Natural killer cell treated with Interleukin-12 subunit alpha and Interleukin-12 subunit beta and Interleukin-15 and Interleukin-18, amount 100 ng/mL, for 72 hours (primary cell): Measurements from ENCODE around the gene RPS5. TPM values are rescaled to one million over a fixed set of nuclear protein-coding genes. Genes with fewer than 3 reads are reported as not detected.
"Not testable (repeated sequence)": the region's sequence is repeated elsewhere in the genome, so short reads cannot be mapped to it uniquely, and the experiment has no call there.

Experiments
- ATAC-seq, 2 donors: fragments of 150-1000 bp; cut with Tn5 transposase in 1 of 2; sonication (Bioruptor Pico), chemical (Tn5 transposase) in 1 of 2; 2 replicates each; pipeline ENCODE4 v1.10.0; 2021
- DNase-seq: peaks from one replicate; pipeline ENCODE4 v3.0.0; 2022; ENCODE audit warnings: low spot score
- H3K27ac Mint-ChIP-seq, 2 donors: 1 replicate in 1 of 2; 2 replicates in 1 of 2; pipeline ENCODE4 v1.8.0; 2022; ENCODE audit warnings: mixed read lengths in 2 of 2, mild to moderate bottlenecking in 1 of 2, moderate library complexity in 1 of 2
- H3K27me3 Mint-ChIP-seq, 2 donors: 1 replicate in 1 of 2; 2 replicates in 1 of 2; pipeline ENCODE4 v1.8.0; 2022; ENCODE audit warnings: mixed read lengths in 2 of 2
- H3K36me3 Mint-ChIP-seq: one replicate; pipeline ENCODE4 v1.8.0; 2022; ENCODE audit warnings: mixed read lengths
- H3K4me1 Mint-ChIP-seq, 2 donors: 1 replicate in 1 of 2; 2 replicates in 1 of 2; pipeline ENCODE4 v1.8.0; 2022; ENCODE audit warnings: low read depth in 2 of 2, mixed read lengths in 2 of 2, mild to moderate bottlenecking in 1 of 2
- H3K4me3 Mint-ChIP-seq: one replicate; pipeline ENCODE4 v1.8.0; 2022; ENCODE audit warnings: mixed read lengths
- H3K9me3 Mint-ChIP-seq: 2 replicates; pipeline ENCODE4 v1.8.0; 2022; ENCODE audit warnings: mixed read lengths
- total RNA-seq, 2 donors: library from RNA; stranded (reverse); gene quantifications; one replicate each; pipeline ENCODE4 v1.2.3, GENCODE V29; 2022

The RPS5 gene
- total RNA-seq, 2 donors from 2014 or later: 757 to 786 TPM

DNA sequence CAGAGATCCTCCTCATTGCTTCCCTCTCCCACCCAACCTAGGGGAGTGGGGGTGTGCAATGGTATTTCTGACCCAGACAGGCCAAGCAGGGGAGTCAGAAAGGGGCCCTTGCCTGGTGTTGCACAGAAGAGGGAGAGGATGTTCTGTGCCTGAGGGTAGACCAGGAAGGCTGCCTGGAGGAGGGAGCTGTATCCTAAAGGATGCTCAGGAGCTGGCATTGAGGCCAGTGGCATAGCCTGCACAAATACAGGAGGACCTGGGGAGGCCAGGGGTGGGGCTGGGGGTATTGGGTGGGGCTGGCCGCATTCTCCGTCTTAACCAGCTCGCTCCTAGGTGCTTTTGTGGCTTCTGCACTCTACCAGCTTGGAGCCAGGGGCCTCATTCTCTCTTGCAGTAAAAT lies 12.8 kb downstream of the RPS5 start:
- H3K4me1 Mint-ChIP-seq: peaks cover 12% of the 10 kb centered on the region in 2 donors
- DNase-seq (peak; percentile 56), ATAC-seq (no peak)
- H3K36me3 Mint-ChIP-seq: no peaks in the 10 kb centered on the region
- H3K9me3 Mint-ChIP-seq: no peaks in the 10 kb centered on the region
- peak overlapping the region; percentile 4 for H3K4me3 Mint-ChIP-seq
- H3K27ac Mint-ChIP-seq: no peak overlapping the region
- peaks cover 0 to 2% of the 10 kb centered on the region in 2 donors for H3K27me3 Mint-ChIP-seq

DNA sequence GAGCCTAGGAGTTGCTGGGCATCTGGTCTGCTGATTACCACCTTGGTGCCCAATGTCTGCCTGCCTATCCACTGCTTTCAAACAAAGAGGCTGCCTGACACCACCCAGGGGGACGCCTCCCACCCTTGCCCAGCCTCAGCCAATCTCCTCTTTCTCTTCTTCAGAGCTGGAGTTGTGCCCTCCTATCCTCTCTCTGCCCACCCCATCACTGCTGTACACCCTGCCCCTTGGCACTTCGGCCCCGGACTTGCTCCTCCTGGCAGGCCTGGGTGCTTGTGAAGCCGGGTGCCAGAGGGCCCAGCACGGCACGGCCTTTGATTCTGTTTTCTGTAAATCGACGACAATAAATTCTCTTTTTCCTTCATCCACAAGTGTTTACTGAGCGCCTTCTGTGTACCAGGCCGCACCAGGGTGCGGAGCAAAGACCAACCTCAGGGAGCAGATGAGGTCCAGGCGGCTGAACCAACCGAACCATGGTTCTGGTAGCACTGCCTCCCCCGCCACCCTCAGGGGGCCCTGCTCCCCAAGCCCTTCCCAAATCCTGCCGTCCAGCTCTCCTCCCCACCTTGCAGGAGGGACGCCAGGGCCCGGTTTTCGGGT lies 13.3 kb downstream of the RPS5 start:
- Mint-ChIP-seq H3K36me3 (no peaks in the 10 kb centered on the region), H3K9me3 (no peaks in the 10 kb centered on the region), H3K4me3 (peak overlapping the region; percentile 94), H3K4me1 (peaks cover 12% of the 10 kb centered on the region in 2 donors), H3K27ac (peak overlapping the region; percentile 64 to 85), H3K27me3 (peaks cover 0 to 2% of the 10 kb centered on the region in 2 donors)
- DNase-seq (peak; percentile 63), ATAC-seq (no peak)

DNA sequence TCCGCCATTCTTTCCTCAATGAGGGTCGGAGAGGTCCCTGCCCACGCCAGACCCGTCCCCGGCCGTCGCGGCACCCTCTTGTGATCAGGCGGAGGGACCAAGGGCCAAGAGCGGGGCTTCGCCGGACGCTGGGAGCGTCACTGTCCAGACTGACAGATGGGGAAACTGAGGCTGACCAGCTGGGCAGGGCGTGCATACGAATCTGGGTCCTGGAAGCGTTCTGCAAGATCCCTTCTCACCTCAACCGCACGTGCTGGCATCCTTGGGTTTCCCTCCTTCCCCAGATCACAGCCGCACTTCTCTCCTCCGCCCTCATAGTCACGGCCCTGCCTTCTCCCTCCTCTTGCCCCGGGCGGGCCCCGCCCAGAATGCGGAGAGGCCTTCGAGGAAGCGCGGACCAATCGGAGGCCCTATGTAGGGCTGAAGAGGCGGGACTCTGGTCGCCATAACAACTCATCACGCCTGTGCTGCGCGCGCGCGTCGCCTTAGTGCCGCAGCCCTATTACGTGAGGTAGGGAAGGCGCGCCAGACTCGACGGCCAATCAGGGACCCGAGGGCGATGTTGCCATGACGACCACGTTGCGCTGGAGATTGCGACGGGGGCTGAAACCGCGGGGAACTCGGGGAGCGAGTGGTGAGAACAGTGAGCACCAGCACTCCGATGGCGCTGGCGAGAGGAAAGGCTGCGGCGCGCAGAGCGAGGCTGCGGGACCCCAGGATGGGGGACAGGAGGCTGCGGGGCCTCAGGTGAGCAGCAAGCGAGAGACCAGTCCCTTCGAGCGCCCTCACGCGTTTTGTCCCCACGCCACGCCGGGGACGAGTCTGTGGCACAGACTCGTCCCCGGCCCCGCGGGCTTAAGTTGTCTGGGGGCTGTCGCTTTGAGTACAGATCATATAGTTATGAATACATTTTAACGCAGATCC lies 14.1 kb downstream of the RPS5 start:
- H3K4me3 Mint-ChIP-seq: peak overlapping the region; percentile 94
- ATAC-seq: peak; percentile 98 to 99
- peaks cover 12% of the 10 kb centered on the region in 2 donors for H3K4me1 Mint-ChIP-seq
- H3K27ac Mint-ChIP-seq: peak overlapping the region; percentile 64 to 85
- peak; percentile 99 for DNase-seq
- no peaks in the 10 kb centered on the region for H3K36me3 Mint-ChIP-seq
- no peaks in the 10 kb centered on the region for H3K9me3 Mint-ChIP-seq
- peaks cover 0 to 2% of the 10 kb centered on the region in 2 donors for H3K27me3 Mint-ChIP-seq

DNA sequence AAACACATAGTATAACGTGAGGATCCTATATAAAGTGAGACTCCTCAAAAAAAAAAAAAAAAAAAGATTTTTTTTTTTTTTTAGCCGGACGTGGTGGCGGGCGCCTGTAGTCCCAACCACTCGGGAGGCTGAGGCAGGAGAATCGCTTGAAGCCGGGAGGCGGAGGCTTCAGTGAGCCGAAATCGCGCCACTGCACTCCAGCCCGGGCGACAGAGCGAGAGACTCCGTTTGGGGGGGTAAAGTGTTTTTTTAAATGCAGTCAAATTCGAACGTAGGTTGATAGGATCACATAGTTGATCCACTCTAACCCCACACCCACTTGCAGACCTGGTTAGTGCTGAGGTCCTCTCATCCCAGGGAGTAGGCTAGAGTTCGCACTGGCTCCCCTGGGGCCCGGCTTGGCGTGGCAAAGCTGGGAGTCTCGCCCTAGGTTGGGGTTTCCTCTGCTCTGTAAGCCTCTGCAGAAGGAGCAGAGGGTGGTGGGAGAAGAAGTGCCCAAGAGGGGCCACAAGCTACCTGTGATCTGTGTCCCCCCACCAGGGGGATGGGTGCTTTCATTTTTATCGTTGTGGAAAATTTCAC lies 14.9 kb downstream of the RPS5 start:
- ATAC-seq (no peak), DNase-seq (peak; percentile 50)
- H3K36me3 Mint-ChIP-seq: no peaks in the 10 kb centered on the region
- H3K4me3 Mint-ChIP-seq: no peak overlapping the region
- peak overlapping the region in 1 of 2 donors; percentile 85 for H3K27ac Mint-ChIP-seq
- peaks cover 17 to 19% of the 10 kb centered on the region in 2 donors for H3K4me1 Mint-ChIP-seq
- H3K27me3 Mint-ChIP-seq: peaks cover 0 to 2% of the 10 kb centered on the region in 2 donors
- H3K9me3 Mint-ChIP-seq: no peaks in the 10 kb centered on the region

DNA sequence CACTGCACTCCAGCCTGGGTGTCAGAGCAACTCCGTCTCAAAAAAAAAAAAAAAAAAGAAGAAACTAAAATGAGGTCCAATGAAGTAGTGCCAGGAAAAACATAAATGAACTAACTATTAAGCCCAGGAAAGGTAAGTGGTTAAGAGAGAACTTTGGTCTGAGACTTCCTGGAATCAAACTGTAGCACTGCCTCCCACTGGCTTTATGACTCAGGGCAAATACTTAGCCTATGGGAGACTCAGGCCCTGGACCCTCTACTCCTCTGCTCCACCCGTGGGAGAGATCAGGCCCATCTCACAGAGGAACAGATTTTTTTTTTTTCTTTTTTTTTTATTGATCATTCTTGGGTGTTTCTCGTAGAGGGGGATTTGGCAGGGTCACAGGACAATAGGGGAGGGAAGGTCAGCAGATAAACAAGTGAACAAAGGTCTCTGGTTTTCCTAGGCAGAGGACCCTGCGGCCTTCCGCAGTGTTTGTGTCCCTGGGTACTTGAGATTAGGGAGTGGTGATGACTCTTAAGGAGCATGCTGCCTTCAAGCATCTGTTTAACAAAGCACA lies 16.9 kb downstream of the RPS5 start:
- not testable (repeated sequence) for DNase-seq, H3K9me3 Mint-ChIP-seq, H3K36me3 Mint-ChIP-seq, ATAC-seq, H3K27me3 Mint-ChIP-seq, H3K27ac Mint-ChIP-seq, H3K4me3 Mint-ChIP-seq
- H3K4me1 Mint-ChIP-seq: peaks cover 32 to 34% of the 10 kb centered on the region in 2 donors

DNA sequence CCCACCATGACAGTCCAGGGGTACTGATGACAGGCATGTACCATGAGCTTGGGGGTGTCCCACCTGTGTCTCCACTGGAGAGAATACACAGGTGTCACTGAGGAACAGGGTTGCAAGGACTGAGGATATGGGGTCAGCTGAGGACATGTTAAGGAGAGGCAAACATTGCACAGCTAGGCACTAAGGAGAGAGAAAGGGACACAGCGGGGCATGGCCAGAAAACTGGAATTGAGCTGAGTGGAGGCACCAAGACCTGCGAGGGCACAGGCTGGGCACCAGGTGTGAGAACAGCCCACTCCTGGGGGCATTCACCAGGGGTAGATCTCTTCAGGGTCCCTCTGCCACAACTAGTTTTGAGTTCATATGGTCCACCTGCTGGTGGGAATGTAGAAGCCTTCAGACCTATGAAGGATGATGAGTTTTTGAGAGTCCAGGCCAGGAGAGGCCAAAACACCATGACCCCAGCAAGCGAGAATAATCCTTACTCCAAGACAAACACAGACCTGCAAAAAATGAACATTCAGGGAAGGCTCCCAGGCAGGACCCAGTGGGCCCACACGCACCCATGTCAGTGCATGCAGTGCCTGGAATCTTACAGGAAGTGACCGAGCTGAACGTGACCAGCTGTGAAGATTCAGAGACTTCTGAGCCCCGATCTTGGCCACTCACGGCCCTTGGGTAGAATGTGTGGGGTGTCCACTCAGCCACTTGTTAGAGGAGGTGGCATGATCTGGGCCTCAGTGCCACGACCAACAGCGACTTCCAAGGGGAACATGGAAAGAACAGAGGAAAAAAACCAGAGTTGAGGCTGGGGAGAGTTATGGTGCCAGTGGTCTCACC lies 20.0 kb downstream of the RPS5 start:
- no peaks in the 10 kb centered on the region for H3K9me3 Mint-ChIP-seq
- H3K27me3 Mint-ChIP-seq: no peaks in the 10 kb centered on the region
- DNase-seq: no peak
- no peak for ATAC-seq
- peak overlapping the region; percentile 82 to 93 for H3K27ac Mint-ChIP-seq
- no peaks in the 10 kb centered on the region for H3K36me3 Mint-ChIP-seq
- H3K4me1 Mint-ChIP-seq: peaks cover 31 to 32% of the 10 kb centered on the region in 2 donors
- peak overlapping the region; percentile 96 for H3K4me3 Mint-ChIP-seq

DNA sequence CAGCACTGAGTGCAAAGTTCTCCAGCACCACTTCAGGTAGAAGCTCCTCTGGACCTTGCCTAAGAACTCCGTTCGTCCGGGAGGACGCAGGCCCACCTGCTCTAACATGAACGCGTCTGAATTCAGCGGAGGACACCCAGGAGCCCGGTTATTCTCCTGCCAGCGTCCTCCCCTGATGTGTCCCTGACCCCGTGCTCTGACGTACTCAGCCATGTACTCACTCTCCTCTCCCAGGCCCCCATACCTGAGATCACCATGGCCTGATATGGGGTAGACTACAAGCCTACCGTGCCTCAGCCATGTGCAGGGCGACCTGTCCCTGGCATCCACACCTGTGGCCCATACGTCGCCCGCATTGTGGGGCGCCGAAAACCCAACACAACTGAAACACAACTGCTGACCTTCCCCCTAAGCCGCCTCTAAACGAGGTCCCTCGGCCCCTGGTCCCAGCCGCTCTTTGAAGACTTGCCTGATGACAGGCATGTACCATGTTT lies 20.6 kb downstream of the RPS5 start:
- H3K27ac Mint-ChIP-seq: peak overlapping the region; percentile 82 to 93
- H3K9me3 Mint-ChIP-seq: no peaks in the 10 kb centered on the region
- ATAC-seq (no peak), DNase-seq (no peak)
- H3K4me3 Mint-ChIP-seq: peak overlapping the region; percentile 96
- no peaks in the 10 kb centered on the region for H3K27me3 Mint-ChIP-seq
- peaks cover under 1% of the 10 kb centered on the region for H3K36me3 Mint-ChIP-seq
- peaks cover 31 to 32% of the 10 kb centered on the region in 2 donors for H3K4me1 Mint-ChIP-seq

DNA sequence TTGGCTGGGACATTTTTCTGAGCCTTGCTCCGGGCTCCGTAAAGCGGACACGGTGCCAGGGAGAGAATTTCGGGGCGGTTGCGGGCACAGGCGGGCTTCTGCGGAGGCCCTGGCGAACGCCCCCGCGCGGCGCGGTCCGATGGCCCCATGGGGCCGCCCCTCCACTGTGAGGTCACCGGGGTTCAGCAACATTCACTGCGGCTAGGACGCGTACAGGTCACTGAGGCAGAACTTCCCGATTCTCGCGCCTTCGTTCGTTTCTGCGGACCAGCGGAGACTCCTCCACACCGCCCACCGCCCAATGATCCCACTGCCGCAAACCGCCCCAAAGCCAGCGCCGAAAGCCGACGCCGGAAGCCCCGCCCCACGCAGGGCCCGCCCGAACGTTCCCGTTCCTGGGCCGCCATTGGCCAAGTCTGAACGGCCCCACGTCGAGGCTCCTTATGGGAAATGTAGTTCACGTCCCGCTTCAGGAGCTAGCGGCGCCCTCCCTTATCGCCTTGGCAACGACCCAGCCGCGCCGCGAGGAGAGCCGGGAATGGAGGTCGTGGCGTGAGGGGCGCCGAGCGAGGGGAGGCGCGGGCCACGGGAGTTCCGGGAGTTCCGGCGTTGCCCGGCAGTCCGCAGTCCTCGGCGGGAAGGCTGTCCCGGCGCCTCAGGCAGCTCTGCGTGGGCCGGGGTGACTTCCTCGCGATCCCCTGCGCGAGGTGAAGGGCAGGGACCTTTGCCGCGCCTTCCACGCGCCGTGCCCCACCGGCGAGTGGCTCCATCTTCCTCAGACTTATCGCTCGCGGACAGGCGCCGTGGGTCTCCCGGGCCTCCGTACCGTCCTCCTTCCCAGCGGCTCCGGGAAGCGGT lies 21.3 kb downstream of the RPS5 start, which contains the start of gene ZNF584:
TSS of gene ZNF584 (plus strand) at position 498 of the 858 bp plus-strand sequence. CDS start 499 bp downstream, outside the sequence.
- H3K9me3 Mint-ChIP-seq: no peaks in the 10 kb centered on the region
- DNase-seq (peak; percentile 94), ATAC-seq (peak; percentile 98)
- H3K4me1 Mint-ChIP-seq: peaks cover 31 to 32% of the 10 kb centered on the region in 2 donors
- H3K36me3 Mint-ChIP-seq: peaks cover 5% of the 10 kb centered on the region
- peak within 1 kb of the TSS; percentile 82 to 93 for H3K27ac Mint-ChIP-seq
- H3K27me3 Mint-ChIP-seq: no peaks in the 10 kb centered on the region
- H3K4me3 Mint-ChIP-seq: peak within 1 kb of the TSS; percentile 96

DNA sequence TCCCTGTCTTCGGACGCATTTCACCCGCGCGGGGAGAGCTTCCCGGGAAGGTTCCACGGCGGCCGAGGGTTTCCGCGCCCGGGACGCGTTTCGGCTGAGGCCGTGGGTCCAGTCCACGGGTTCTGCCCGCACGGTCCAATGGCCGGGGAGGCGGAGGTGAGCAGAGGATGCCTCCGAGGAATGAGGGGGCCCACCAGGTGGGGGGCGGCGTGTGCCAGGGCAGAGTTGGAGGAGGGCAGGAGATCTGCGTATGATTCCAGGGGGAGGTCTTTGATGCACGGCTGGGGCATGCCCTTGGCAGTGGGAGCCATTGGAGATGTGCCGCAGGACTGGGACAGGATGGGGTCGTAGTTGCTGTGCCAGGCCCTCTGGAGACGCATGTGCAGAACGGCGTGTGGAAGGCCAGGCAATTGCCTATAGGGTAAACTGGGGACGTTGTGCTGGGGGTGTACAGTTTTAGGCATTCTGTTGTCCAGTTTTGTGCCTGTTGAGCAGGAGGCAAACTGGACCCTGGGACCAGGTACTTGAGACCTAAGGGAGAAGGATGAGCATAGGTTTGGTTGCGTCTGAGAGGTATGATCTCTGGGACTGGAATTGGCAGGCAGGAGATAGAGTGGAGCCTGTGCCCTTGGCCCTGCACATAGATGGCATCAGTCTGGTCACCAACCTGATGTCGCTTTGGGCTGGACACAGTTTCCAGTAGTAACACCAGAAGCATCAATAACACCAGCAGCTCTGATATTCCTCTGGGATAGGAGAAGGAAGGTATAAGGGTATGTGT lies 22.1 kb downstream of the RPS5 start:
- Mint-ChIP-seq H3K36me3 (peaks cover 5% of the 10 kb centered on the region), H3K27me3 (no peaks in the 10 kb centered on the region), H3K4me1 (peaks cover 31 to 32% of the 10 kb centered on the region in 2 donors), H3K4me3 (peak overlapping the region; percentile 96), H3K9me3 (no peaks in the 10 kb centered on the region), H3K27ac (peak overlapping the region; percentile 82 to 93)
- DNase-seq (no peak), ATAC-seq (peak in 1 of 2 donors; percentile 31)

DNA sequence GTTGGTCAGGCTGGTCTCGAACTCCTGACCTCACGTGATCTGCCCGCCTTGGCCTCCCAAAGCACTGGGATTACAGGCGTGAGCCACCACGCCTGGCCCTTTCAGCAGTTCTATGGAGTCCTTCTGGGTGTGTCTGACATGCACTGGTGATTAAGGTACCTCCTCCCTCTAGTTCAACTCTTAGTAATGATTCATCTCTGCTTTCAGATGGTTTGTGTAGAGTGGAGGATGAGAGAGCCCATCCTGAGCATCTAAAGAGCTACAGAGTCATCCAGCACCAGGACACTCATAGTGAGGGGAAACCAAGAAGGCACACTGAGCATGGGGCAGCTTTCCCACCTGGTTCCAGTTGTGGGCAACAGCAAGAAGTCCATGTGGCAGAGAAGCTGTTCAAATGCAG lies 29.5 kb downstream of the RPS5 start:
- H3K4me1 Mint-ChIP-seq: no peaks in the 10 kb centered on the region
- ATAC-seq (no peak), DNase-seq (no peak)
- no peak overlapping the region for H3K4me3 Mint-ChIP-seq
- H3K9me3 Mint-ChIP-seq: no peaks in the 10 kb centered on the region
- no peak overlapping the region for H3K27ac Mint-ChIP-seq
- peaks cover 34% of the 10 kb centered on the region for H3K36me3 Mint-ChIP-seq
- H3K27me3 Mint-ChIP-seq: no peaks in the 10 kb centered on the region

DNA sequence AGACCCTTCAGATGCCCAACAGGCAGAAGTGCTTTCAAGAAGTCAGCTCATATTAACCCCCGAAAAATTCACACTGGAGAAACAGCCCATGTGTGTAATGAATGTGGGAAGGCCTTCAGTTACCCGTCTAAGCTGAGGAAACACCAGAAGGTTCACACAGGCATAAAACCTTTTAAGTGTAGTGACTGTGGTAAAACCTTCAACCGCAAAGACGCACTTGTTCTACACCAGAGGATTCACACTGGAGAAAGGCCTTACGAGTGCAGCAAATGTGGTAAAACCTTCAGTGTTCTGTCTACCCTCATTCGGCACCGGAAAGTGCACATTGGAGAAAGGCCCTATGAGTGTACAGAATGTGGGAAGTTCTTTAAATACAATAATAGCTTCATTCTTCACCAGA lies 30.0 kb downstream of the RPS5 start:
- Mint-ChIP-seq H3K27ac (no peak overlapping the region), H3K9me3 (no peaks in the 10 kb centered on the region), H3K4me3 (no peak overlapping the region), H3K36me3 (peaks cover 36% of the 10 kb centered on the region), H3K4me1 (no peaks in the 10 kb centered on the region), H3K27me3 (no peaks in the 10 kb centered on the region)
- no peak for ATAC-seq
- DNase-seq: no peak
